HG02623 (cell line): ENCODE results near the gene AHCTF1.
"Not testable (repeated sequence)": the region's sequence is repeated elsewhere in the genome, so short reads cannot be mapped to it uniquely, and the experiment has no call there.

ENCODE experiments used
- ATAC-seq: cut with Tn5 transposase; IDR thresholded peaks from one replicate; pipeline ENCODE4 v1.9.1; 2021; ENCODE audit warnings: moderate library complexity; ENCODE audit not compliant: unreplicated experiment

The AHCTF1 gene

DNA sequence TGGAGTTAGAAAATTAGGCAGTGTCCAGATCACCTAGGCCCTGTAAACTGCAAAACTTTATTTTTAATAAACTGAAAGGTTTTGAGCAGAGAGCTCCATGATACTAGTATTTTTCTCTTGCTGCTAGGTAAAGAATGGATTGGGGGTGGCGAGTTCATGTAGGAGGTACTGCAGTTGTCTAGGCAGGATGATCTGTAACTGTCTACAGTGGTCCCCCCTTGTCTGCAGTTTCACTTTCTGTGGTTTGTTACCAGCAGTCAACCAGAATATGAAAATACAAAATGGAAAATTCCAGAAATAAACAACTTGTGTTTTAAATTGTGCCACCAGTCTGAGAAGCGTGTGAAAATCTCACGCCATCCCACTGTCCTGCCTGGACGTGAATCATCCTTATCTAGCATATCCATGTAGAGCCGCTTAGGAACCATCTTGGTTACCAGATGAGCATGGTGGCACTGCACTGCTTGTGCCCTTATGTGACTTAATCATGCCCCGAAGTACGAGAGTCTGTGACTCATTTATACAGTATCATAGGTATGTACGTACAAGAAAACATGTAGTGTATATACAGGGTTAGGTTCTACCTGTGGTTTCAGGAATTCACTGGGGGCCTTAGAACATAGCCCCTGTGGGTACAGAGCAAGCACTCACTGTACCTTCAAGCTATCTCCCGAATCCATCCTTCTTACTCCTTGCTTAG lies 94.2 kb downstream of the AHCTF1 start:
- peak; percentile 51 for ATAC-seq

DNA sequence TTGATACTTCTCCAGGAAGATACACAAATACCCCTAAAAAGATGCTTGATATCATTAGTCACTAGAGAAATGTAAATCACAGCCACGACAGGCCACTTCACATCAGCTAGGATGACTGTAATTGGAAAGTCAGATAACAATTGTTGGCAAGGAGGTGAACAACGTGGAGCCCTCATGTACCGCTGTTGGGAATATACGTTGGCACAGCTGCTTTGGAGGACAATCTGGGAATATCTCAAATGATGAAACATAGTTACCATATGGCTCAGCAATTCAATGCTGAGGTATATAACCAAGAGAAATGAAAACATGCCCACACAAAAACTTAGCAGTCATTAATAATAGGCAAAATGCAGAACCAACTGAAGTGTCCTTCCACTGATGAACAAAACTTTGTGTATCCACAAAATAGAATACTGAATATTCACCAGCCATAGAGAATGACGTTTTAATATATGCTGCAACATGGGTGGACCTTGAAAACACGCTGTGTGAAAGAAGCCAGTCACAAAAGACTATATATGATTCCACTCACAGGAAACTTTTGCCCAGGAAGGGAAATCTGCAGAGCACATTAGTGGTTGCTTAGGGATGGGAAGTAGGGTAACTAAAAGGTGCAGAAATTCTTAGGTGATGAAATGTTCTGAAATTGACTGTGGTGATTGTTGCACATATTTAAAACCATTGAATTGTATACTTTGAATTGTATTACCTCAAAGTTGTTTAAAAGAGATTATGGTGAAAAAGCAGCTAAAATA lies 95.4 kb downstream of the AHCTF1 start:
- no peak for ATAC-seq

DNA sequence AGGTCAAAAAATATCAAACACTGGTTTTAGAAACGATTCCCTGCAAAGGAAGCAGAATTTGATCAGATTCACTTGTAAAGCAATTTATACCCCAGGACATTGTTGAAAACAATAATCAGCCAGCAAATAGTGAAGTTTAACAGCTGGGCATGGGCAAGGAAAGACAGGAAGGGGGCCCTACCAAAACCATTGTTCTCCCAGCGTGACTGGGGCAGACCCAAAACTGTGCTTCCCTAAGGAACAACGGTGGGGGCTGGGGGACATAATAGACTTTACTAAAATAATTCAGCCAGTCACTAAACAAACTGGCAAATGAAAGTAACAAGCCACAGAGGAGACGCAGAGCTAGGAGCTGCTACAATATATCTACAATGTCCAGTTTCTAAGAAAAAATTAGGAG lies 100.2 kb downstream of the AHCTF1 start:
- no peak for ATAC-seq

DNA sequence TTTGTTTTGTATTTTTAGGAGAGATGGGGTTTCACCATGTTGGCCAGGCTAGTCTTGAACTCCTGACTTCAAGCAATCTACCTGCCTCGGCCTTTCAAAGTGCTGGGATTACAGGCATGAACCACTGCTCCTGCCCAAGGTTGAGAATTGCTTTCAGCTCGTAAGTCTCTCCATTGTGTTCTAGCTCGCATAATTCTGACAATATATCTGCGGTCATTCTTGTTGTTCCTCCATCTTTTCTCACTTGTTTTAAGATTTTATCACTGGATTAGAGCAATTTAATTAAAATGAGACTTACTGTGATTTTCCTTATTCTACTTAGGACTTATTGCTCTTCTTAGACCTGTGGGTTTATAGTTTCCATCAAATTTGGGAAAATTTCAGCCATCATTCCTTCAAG lies 102.9 kb downstream of the AHCTF1 start:
- ATAC-seq: no peak

DNA sequence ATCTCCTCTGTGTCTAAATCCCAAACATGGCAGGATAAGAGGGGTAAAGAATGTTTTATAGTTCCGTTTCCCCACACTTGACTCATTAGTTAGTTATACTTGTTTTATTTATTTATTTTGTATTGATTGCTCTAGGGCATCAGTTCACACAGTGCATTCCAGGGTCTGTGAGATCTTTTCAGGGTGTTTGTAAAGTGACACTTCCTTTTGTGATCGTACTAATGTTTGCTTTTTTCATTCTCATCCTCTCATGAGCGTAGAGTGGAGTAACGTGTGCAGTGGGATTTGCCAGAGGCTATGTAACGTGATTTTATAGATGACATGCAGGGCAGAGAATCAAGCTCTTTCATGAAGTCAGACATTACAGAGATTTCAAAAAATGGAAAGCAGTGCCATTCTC lies 104.4 kb downstream of the AHCTF1 start:
- ATAC-seq: no peak

DNA sequence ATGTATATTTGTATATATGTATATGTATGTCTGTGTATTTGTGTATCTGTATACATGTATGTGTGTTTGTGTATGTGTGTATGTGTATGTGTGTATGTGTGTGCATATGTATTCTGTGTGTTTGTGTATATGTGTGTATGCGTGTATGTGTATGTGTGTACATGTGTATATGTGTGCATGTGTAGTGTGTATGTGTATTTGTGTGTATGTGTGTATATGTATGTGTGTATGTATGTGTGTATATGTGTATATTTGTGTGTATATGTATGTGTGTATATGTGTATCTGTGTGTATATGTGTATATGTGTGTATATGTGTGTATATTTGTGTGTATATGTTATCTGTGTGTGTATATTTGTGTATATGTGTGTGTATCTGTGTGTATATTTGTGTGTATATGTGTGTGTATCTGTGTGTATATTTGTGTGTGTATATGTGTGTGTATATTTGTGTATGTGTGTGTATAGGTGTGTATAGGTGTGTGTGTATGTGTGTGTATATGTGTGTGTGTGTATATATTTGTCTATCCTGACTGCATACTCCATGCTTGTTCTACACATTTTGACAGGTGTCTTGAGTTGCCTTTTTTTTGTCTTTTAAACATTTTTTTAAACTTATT lies 106.1 kb downstream of the AHCTF1 start:
- no peak for ATAC-seq

DNA sequence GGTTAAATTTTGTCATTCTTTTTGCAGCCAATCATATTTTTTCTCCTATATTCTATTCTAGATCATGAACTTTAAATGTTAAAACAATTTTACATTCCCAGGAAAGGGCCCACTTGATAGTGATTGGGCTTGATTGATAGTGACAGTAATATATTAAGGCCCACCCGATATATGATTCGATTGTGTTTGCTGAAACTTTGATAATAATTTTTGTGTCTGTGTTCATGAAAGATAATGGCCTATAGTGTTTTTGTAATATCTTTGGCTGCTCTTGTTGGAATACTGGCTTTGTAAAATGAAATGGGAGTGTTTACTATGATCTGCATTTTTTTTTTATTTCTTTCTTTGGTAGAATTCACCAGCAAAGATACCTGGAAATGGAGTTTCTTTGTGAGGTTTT lies 107.2 kb downstream of the AHCTF1 start:
- ATAC-seq: no peak

DNA sequence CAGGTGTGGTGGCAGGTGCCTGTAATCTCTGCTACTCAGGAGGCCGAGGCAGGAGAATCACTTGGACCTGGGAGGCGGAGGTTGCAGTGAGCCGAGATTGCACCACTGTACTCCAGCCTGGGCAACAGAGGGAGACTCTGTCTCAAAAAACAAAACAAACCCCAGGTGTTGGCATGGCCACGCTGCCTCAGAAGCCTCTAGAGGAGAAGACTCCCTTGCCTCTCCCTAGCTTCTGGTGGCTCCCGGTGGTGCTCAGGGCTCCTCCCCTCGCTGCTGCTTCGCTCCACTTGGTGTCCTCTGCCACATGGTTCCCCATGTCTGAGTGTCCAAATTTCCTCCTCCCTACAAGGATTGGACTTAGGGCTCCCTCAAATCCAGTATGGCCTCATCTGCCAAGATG lies 109.6 kb downstream of the AHCTF1 start:
- ATAC-seq: not testable (repeated sequence)

DNA sequence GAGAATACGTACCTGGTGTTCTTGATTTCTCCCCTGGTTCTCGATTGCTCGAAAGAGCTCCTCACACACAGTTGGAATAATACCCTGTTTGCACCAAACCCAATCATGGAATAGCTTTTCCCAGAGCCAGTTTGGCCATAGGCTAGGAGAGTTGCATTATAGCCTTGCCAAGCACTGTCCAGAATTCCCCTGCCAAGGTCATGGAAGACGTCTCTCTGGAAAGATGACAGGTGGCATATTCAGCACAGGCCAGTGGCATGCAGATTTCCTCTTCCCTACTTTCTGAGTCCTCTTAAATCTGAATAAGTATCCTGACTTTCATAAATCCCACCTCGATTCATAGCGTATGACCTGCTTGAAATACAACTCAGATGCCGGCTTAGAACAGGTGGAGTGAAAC lies 111.1 kb downstream of the AHCTF1 start:
- ATAC-seq: no peak

DNA sequence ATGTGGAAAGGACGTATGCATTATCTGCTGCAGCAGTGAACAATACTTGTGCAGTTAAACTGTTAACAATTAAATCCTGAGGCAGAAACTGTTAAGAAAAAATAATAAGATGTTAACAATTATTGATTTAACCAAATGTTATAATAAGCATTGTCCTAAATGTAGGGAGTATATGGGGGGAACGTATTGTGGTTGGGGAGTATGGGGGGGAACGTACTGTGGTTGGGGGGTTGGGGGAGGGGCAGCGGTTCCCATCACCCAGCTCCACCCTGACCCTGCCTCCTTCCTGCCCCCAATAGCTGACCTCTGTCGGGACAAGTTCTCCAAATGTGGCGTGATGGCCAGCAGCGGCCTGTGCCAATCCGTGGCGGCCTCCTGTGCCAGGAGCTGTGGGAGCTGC lies 114.0 kb downstream of the AHCTF1 start:
- not testable (repeated sequence) for ATAC-seq

DNA sequence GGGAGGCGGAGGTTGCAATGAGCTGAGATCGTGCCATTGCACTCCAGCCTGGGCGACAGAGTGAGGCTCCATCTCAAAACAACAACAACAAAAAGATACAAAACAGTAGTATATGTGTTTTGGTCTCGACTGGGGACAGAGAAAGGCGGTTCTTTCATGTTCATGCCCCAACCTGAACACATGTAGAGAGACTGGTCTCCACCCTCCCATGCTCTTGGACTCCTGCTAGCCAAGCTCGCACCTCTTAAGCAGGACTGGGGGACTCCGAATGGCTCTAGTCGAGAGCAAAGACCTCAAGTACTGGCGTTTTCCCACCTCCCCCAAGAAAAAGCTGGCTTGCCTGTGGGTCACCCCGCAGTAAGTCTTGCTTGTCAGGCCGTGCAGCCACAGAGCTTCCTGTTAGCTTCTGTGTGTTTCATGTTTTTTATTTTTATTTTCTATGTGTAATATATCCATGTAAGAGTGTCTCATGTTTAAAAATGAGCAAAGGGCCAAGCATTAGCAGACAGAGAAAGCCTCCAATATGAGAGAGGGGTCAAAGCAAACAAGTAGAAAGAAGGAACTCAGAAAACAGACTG lies 116.0 kb downstream of the AHCTF1 start:
- ATAC-seq: no peak

DNA sequence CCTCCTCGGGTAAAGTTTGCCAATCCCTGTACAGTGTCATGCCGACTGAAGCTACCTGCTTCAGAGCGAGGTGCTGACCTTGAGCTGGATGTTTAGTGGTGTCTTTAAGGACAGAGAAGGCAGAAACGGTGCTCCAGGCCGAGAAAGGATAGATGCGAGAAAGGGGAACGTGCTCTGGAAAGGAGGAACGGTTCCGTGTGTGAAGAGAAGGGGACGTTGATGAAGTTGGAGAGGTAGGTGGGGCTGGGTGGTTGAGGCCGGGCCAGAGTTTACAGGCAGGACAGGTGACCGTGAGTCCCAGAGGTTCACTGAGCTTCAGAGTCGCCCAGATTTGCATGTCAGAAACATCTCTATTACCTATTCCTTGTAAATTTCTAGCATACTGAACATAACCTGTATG lies 116.9 kb downstream of the AHCTF1 start:
- no peak for ATAC-seq

DNA sequence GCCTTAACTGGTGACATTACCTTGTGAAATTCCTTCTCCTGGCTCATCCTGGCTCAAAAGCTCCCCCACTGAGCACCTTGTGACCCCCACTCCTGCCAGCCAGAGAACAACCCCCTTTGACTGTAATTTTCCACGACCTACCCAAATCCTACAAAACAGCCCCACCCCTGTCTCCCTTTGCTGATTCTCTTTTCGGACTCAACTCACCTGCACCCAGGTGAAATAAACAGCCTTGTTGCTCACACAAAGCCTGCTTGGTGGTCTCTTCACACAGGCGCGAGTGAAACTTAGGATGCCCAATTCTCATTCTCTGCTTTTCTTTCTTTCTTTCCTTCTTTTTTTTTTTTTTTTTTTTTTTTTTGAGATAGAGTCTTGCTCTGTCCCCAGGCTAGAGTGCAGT lies 118.4 kb downstream of the AHCTF1 start:
- ATAC-seq: not testable (repeated sequence)

DNA sequence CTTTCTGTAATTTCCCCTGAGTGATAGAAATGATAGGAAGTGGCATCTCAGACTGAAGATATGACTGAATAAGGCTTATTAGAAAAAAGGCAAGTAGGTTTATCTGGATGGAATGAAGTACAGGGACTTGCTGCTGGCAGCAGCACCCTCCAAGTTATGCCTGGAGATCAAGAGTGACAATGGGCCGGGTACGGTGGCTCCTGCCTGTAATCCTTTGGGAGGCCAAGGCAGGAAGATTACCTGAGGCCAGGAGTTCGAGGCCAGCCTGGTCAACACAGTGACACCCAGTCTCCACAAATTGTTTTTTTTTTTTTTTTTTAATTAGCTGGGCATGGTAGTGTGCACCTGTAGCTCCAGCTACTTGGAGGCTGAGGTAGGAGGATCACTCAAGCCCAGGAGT lies 119.8 kb downstream of the AHCTF1 start:
- no peak for ATAC-seq

DNA sequence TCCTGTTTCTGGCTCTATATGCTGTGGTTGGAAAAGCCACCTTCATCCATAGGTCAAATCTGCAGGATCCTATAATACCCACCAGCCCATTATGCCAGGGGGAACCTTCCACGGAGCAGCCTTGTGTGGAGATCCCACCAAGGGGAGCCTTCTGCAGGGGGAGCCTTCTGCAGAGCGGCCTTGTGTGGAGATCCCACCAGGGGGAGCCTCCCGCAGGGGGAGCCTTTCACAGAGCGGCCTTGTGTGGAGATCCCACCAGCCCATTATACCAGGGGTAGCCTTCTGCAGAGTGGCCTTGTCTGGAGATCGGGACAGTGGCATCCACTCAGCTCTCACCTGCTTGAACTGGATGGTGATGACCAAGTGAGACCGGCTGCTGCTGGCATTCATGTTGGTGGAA lies 122.3 kb downstream of the AHCTF1 start:
- no peak for ATAC-seq

DNA sequence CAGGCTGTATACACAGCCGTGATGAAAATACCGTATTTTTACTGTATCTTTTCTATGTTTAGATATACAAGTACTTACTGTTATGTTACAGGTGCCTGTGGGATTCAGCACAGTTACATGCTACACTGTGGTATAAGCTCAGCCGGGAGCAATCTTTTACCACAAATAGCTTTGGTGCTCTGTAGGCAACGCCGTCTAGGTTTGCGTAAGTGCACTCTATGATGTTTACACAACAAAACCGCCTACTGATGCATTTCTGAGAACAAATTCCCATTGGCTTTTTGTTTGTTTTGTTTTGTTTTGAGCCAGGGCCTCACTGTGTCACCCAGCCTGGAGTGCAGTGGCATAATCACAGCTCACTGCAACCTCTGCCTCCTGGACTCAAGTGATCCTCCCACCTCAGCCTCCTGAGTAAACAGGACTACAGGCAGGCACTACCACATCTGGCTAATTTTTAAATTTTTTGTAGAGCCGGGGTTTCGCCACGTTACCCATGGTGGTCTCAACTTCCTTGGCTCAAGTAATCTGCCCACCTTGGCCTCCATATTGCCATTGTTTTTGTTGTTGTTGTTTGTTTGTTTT lies 126.5 kb downstream of the AHCTF1 start:
- no peak for ATAC-seq

DNA sequence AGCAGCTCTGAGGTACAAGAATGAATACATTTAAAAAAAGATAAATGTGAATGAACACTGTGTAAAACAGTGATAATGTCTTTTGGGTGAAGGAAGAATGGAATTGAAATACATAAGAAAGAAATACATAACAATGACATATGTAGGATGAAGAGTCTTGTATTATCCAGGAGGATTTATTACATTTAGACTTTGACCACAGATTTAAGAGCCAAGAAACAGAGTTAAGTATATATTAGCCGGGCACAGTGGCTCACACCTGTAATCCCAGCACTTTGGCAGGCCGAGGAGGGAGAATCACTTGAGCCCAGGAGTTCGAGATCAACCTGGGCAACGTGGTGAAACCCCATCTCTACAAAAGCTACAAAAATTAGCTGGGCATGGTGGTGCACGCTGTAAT lies 127.9 kb downstream of the AHCTF1 start:
- ATAC-seq: no peak

DNA sequence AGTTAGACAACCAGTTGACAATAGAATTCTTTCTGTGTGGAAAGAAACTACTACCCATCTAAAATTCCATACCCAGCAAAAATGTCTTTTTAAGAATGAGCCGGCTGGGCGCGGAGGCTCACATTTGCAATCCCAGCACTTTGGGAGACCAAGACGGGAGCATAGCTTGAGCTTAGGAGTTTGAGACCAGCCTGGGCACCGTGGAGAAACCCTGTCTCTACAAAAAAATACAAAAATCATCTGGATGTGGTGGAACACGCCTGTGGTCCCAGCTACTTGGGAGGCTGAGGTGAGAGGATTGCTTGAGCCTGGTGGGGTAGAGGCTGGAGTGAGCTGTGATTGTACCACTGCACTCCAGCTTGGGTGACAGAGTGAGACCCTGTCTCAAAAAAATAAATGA lies 128.4 kb downstream of the AHCTF1 start:
- ATAC-seq: no peak

DNA sequence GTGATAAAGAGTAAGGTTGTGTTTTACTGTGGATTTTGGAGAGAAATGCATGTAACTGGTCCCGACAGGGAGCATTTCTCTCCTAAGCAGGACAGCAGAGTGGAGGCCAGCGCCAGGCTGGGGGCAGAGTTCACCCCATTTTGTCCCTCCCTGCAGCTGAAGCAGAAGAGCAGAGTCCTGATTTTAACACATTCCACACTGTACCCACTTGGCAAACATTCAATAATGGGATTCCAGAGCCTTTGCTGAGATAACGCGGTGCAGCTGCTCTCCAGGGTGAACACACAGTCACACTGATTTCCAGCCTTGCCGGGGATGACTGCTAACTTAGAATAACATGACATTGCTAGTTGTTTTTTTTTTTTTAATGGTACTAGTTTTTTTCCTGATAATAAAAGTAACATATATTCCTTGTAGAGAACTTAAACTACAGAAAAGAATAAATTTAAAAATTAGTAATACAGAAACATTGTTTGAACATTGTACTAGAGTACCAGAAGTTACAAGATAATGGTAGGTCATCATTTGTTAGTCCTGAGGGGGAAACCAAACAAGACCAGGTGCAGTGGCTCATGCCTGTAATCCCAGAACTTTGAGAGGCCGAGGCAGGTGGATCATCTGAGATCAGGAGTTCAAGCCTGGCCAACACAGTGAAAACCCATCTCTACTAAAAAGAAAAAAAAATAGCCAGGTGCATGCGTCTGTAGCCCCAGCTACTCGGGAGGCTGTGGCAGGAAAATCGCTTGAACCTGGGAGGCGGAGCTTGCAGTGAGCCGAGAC lies 130.3 kb downstream of the AHCTF1 start:
- no peak for ATAC-seq

DNA sequence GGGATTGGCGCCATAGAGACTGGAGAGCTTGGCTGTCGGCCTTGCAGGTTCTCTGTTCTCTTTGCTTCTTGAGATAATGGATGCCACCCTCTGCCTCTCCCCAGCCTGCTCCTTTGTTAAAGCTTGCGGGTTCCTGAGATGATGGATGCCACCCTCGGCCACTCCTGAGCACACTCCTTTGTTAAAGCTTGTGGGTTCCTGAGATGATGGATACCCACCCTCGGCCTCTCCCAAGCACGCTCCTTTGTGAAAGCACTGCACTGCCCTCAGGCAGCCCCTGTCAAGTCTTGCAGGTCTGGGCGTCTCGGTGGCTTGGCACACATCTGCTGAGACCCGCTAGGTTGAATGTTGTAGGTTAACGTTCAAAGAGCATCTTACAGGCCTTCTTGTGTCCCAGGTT lies 131.0 kb downstream of the AHCTF1 start:
- ATAC-seq: no peak

DNA sequence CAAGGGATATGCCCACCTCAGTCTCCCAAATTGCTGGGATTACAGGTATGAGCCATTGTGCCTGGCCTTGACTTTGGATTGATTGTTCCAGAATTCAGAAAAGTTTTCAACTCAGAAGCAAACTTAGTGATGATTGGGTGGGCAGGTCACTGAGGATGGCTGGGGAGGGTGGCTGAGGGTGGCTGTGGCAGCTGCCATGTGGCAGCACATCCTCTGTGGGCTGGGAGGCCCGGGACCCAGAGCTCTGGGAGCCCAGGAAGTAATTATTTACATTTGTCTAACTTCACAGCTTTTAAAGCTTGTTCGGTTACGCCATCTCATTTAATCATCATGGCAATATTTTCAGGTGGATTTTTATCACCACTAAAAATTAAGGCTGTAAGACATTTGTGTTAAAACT lies 131.4 kb downstream of the AHCTF1 start:
- no peak for ATAC-seq
